Measurements from ENCODE around the gene POR.

The POR gene

DNA sequence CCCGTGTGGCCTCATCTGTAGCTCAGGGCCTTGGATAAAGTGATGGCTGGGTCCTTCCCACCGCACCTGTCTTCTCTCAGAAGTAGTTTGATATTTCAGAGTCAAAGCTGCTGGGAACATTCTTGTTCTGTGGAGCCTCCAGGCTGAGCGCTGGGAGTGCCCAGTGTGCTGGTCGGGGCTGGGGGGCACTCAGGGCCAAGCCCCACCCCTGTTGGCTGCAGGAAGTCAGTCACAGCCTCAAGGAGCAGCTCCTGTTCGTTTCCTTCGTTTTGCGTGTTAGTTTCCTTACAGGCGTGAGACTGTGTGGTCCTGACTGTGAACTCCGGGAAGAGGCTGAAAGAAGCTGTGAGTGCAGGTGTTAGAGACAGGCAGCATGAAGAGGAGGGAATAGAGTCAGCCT, 33.2 kb downstream of the POR start:
- DNase-seq (ENCODE audit: low spot score in 2 of 2) (no peak), ATAC-seq (no peak)
- no peaks in the 10 kb centered on the region for H3K9me3 Mint-ChIP-seq
- no peaks in the 10 kb centered on the region for H3K36me3 Mint-ChIP-seq
- H3K4me1 Mint-ChIP-seq = peaks cover 23% of the 10 kb centered on the region
- no peak overlapping the region for H3K27ac Mint-ChIP-seq
- no peak overlapping the region for H3K4me3 Mint-ChIP-seq

DNA sequence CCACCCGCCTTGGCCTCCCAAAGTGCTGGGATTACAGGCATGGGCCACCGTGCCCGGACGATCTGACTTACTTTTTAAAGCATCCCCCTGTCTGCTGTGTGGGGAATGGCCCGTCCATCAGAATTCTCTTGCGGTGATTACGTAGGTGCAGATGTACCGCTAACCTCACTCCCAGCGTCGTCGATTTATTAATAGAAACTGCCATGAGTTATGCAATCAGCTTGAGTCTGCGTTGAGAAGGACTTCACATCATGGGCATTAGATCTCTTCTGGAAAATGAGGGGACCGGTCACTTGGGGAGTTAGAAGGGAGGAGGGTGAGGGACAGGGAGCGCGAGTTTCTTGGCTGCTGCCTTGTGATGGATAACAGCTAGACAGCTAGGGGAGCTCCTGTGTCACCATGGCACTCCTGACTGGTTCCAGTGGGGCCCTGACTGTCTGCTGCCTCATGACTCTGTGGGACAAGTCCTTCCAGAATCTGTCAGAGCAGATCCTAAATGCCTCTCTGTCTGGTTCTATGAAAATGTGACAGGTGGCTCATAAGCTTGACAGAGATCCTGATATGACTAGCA, 35.2 kb downstream of the POR start:
- Mint-ChIP-seq H3K4me1 (peaks cover 15% of the 10 kb centered on the region), H3K36me3 (peaks cover 2% of the 10 kb centered on the region), H3K27ac (no peak overlapping the region), H3K9me3 (no peaks in the 10 kb centered on the region), H3K4me3 (no peak overlapping the region)
- ATAC-seq (no peak), DNase-seq (ENCODE audit: low spot score in 2 of 2) (no peak)

DNA sequence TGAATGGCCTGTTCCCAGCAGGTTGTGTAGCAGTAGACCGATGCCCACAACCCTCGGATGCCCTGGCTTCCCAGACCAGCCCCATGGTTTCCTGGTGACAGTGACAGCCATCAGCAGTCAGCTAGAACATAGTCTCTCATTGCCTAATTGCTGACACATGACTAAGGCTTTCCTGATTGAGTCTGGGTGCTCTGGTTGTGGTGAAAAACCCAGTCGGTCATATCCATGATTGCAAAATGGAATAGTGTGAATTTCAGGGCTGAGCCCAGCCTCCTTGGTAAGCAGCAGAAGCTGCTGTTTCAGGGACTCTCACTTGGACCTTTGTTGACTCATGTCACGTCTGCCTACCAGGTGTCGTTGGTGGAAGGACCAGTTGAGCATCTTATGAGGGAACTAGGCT, 36.6 kb downstream of the POR start:
- ATAC-seq = no peak

DNA sequence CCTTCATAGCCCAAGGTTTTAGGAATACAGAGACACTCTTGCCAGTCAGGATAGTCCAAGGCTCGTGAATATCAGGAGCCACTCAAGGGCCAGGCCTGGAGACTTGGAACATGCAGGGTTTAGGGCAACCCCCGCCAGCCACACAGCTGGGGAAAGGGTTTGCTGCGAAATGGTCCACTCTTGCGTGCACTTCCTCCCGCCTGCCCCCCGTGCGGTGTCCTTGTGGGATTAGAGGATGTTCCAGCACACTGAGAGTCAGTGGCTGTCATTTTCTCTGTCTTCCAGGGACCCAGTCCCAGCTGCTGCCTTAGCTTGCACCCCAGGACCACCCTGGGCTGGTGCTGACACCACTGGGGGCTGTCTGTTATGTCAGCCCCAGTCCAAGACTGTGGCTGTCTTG, 38.5 kb downstream of the POR start:
- Mint-ChIP-seq H3K36me3 (peaks cover 26% of the 10 kb centered on the region), H3K9me3 (no peaks in the 10 kb centered on the region), H3K4me1 (peaks cover 4% of the 10 kb centered on the region), H3K4me3 (no peak overlapping the region), H3K27ac (no peak overlapping the region)
- DNase-seq (ENCODE audit: low spot score in 2 of 2) = no peak
- no peak for ATAC-seq

More for the DNA sequence above, 36.6 kb downstream of the POR start:
- no peak overlapping the region for H3K4me3 Mint-ChIP-seq
- peaks cover 9% of the 10 kb centered on the region for H3K4me1 Mint-ChIP-seq
- H3K36me3 Mint-ChIP-seq = peaks cover 11% of the 10 kb centered on the region
- H3K9me3 Mint-ChIP-seq = no peaks in the 10 kb centered on the region
- no peak for DNase-seq (ENCODE audit: low spot score in 2 of 2)
- H3K27ac Mint-ChIP-seq = no peak overlapping the region

DNA sequence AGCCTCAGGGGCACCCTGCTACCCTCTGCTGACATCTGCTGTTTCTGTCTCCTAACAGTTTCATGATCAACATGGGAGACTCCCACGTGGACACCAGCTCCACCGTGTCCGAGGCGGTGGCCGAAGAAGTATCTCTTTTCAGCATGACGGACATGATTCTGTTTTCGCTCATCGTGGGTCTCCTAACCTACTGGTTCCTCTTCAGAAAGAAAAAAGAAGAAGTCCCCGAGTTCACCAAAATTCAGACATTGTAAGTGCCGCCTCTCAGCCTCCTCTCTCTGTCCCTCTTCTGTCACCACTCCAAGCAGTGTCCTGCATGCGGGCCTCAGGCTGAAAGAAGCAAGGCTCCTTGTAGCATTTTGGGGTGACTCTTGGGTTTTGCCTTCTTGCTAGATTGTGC, 39.0 kb downstream of the POR start:
- Mint-ChIP-seq H3K36me3 (peaks cover 27% of the 10 kb centered on the region), H3K4me3 (no peak overlapping the region), H3K9me3 (no peaks in the 10 kb centered on the region), H3K27ac (no peak overlapping the region), H3K4me1 (no peaks in the 10 kb centered on the region)
- DNase-seq (ENCODE audit: low spot score in 2 of 2) (no peak), ATAC-seq (no peak)

DNA sequence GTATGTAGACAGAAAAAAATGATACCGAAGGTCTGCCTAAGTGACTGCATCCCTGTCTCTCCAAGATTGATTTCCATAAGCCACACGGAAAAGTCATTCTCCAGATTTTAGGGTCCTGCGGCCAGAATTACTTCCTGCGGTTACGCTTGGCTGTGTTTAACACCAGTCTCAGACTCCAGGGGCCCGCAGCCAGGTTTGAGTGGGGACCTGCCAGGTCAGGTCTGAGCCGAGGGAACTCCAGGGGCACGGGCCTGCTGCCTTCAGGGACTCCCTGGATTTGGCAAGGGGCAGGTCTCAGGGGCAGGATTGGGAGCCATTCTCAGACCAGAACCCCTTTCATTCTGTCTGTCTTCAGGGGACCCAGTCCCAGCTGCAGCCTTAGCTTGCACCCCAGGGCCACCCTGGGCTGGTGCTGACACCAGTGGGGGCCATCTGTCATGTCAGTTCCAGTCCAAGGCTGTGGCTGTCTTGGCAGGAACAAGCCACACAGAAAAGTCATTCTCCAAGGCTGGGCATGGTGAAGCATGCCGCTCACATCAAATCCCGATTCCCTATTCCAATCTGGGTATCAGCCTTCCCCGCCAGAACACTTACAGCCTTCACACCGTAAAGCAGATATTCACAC, 40.5 kb downstream of the POR start:
- no peak overlapping the region for H3K27ac Mint-ChIP-seq
- H3K4me3 Mint-ChIP-seq = no peak overlapping the region
- no peaks in the 10 kb centered on the region for H3K9me3 Mint-ChIP-seq
- ATAC-seq = no peak
- no peaks in the 10 kb centered on the region for H3K4me1 Mint-ChIP-seq
- no peak for DNase-seq (ENCODE audit: low spot score in 2 of 2)
- peaks cover 27% of the 10 kb centered on the region for H3K36me3 Mint-ChIP-seq

DNA sequence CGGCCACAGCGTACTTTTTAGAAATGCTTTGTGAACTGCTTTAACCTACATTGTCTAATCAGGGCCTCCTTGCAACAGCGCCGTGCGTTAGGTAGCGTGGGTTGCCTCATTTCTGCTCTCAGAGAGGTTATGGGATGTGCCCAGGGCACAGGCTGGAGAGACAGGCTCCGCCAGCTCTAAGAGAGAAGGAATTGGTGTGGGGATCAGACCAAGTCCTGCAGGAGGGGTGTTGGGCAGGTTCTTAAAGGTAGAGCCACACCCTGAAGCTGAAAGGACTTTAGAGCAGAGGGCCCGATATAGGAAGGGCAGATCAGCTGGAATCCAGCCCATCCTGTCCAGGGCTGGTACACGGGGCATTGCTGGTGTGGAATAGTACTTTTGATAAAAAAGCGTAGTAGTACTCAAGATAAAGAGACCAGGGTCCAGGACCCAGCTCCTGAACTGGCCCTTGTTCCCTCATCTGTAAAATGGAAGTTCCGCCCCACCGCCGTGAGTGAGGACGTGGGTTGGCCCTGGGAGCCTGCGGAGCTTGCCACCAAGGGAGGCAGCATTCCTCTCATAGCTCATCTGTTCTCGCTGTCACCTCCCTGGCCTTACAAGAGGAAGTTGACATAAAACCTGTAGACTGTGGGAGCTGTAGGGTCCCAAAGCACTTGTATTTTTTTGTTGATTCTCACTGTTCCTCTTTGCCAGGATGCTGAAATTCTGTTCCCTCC, 42.2 kb downstream of the POR start:
- no peak overlapping the region for H3K27ac Mint-ChIP-seq
- no peak for ATAC-seq
- H3K4me3 Mint-ChIP-seq = no peak overlapping the region
- H3K9me3 Mint-ChIP-seq = no peaks in the 10 kb centered on the region
- H3K36me3 Mint-ChIP-seq = peaks cover 35% of the 10 kb centered on the region
- no peaks in the 10 kb centered on the region for H3K4me1 Mint-ChIP-seq
- DNase-seq (ENCODE audit: low spot score in 2 of 2) = no peak

DNA sequence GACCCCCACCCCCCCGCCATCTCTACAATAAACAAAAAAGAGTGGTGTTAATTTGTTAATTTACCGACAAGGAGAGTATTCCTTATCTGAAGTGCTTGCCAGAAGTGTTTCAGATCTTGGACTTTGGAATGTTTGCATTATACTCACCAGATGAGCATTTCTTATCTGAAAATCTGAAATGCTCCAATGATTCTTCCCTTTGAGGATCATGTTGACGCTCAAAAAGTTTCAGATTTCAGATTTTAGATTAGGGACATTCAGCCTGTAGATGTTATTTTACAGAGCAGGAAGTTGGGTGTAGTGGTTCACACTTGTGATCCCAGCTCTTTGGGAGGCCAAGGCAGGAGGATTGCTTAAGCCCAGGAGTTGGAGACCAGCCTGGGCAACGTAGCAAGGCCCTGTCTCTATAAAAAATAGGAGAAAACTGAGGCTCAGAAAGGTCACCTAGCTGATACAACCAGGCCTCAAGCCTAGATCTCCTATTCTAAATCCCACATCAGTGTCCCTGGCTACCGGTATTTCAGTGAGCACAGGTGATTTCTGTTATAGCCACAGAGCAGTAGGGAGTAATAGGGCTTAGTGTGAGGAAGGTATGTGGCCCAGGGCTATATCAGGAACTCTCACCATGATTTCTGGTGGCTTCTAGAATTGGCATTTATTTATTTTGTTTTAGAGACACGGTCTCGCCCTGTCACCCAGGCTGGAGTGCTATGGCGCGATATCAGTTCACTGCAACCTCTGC, 44.0 kb downstream of the POR start:
- no peak overlapping the region for H3K27ac Mint-ChIP-seq
- peaks cover 35% of the 10 kb centered on the region for H3K36me3 Mint-ChIP-seq
- peaks cover 4% of the 10 kb centered on the region for H3K4me1 Mint-ChIP-seq
- H3K4me3 Mint-ChIP-seq = no peak overlapping the region
- ATAC-seq = no peak
- no peaks in the 10 kb centered on the region for H3K9me3 Mint-ChIP-seq
- DNase-seq (ENCODE audit: low spot score in 2 of 2) = no peak

DNA sequence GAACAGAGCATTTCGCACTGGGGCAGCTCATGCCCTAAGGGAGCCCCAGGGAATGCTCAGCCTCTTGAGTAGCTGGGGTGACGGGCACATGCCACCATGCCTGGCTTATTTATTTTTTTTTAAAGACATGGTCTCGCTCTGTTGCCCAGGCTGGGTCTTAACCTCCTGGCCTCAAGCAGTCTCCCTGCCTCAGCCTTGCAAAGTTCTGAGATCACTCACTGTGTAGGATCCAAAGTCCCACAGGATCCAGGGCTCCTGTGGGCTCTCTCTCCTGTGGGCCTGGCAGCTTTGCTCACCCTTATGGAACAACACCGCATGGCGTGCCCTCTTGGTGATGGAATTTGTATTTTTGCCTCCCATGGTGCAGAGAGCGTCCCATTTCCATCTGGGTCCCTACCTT, 45.4 kb downstream of the POR start:
- Mint-ChIP-seq H3K4me1 (peaks cover 4% of the 10 kb centered on the region), H3K9me3 (no peaks in the 10 kb centered on the region), H3K27ac (no peak overlapping the region), H3K36me3 (peaks cover 32% of the 10 kb centered on the region), H3K4me3 (no peak overlapping the region)
- DNase-seq (ENCODE audit: low spot score in 2 of 2) (no peak), ATAC-seq (no peak)

DNA sequence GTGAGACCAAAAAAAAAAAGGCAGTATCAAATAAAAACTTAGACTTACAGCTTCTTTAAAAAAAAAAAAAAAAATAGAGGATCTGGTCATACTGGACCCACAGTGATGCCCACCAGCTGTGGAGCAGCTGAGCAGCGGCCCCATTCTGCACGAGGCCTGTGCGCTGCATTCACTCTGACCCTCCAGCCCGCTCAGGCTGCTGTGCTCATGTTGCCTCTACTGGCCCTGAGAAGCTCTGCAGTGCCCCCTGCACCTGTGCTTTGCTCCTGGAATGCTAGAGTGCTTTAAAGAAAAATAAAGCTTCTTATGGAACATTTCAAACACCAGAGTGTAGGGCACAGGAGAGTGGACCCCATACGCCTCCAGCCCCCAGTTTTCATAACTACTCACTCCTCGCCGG, 46.3 kb downstream of the POR start:
- Mint-ChIP-seq H3K27ac (no peak overlapping the region), H3K4me1 (peaks cover 4% of the 10 kb centered on the region), H3K4me3 (no peak overlapping the region), H3K9me3 (no peaks in the 10 kb centered on the region), H3K36me3 (peaks cover 24% of the 10 kb centered on the region)
- no peak for DNase-seq (ENCODE audit: low spot score in 2 of 2)
- ATAC-seq = no peak

DNA sequence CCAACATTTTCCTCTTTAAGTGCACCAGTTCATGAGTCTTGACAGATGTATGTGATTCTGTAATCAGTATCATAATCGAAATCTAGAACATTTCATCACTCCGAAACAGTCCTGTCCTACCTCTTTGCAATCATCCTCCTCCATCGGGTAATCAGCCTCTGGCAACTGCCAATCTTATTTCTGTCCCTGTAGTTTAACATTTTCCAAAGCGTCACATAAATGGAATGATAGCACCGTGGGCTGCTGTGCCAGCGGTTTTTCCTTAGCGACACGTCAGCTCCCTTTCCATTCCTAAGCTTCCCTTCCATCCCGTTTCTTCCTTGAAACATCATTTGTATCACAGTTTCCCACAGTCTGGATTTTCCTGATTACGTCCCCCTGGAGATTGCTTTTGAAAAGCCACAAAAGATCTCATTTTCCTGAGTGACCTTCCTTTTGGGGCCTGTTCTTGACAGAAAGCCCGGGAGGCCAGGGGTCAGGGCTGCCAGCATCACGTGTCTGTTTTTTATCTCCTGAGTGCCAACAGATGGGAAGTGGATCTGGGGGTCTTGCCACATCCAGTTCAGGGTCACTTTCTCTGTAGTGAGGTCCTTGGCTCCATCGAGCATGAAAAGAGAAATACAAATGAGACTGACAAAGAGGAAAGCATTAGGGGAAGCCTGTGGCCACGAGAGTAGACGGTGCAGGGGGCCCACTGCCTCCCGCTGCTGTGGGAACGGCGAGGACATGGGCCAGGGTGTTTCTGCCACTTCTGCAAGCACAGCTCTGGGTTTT, 47.8 kb downstream of the POR start:
- Mint-ChIP-seq H3K4me1 (peaks cover 4% of the 10 kb centered on the region), H3K9me3 (no peaks in the 10 kb centered on the region), H3K36me3 (peaks cover 15% of the 10 kb centered on the region), H3K4me3 (no peak overlapping the region), H3K27ac (no peak overlapping the region)
- DNase-seq (ENCODE audit: low spot score in 2 of 2) (no peak), ATAC-seq (no peak)

DNA sequence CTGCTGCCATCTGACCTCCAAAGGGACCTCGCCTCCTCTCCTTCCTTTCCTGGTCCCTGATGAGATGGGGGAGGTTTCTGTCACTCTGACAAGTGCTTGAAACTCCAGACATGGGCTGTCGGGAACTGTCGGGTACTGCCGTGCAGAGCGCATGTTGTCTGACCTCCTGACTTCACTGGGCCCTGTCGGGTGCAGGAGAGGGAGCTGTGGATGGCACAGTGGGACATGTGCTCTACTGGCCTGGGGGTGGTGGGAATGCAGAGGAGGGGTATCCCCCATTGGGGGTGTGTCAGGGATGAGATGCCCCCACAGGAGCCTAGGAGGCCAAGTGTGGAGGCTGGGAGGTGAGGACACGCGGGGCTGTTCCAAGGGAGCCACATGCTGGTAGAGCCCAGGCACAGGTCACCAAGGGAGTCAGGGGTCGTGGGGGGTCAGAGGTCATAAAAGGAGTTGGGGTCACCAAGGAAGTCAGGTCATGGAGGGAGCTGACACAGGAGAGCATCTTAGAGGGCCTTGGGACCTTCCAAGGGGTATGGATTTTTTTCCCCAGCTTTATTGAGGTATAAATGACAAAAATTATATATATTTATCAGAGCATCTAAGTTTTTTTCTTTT, 48.5 kb downstream of the POR start:
- H3K27ac Mint-ChIP-seq = no peak overlapping the region
- DNase-seq (ENCODE audit: low spot score in 2 of 2) (no peak), ATAC-seq (no peak)
- no peak overlapping the region for H3K4me3 Mint-ChIP-seq
- no peaks in the 10 kb centered on the region for H3K9me3 Mint-ChIP-seq
- H3K4me1 Mint-ChIP-seq = peaks cover 4% of the 10 kb centered on the region
- H3K36me3 Mint-ChIP-seq = peaks cover 8% of the 10 kb centered on the region

DNA sequence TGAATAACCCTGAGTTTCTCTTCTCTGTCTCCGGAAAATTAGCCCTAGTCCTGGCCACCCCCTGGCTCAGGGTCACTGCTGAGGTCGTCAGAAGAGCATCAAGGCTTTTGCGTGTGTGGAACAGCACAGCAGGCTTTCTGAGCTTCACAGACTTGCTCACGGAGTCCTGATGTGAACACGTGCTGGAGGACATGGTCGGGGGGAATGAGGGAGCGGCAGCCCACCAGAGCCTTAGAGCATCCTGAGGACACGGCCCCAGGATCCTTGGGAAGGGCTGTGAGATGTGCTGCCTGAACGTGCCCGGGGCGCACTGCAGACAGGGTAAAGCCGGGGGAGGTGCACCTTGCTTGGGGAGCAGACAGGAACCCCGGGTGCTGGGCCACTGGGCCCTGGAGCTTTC, 50.7 kb downstream of the POR start:
- Mint-ChIP-seq H3K4me3 (no peak overlapping the region), H3K27ac (no peak overlapping the region), H3K9me3 (no peaks in the 10 kb centered on the region), H3K36me3 (peaks cover 15% of the 10 kb centered on the region), H3K4me1 (peaks cover 10% of the 10 kb centered on the region)
- no peak for DNase-seq (ENCODE audit: low spot score in 2 of 2)
- ATAC-seq = no peak

DNA sequence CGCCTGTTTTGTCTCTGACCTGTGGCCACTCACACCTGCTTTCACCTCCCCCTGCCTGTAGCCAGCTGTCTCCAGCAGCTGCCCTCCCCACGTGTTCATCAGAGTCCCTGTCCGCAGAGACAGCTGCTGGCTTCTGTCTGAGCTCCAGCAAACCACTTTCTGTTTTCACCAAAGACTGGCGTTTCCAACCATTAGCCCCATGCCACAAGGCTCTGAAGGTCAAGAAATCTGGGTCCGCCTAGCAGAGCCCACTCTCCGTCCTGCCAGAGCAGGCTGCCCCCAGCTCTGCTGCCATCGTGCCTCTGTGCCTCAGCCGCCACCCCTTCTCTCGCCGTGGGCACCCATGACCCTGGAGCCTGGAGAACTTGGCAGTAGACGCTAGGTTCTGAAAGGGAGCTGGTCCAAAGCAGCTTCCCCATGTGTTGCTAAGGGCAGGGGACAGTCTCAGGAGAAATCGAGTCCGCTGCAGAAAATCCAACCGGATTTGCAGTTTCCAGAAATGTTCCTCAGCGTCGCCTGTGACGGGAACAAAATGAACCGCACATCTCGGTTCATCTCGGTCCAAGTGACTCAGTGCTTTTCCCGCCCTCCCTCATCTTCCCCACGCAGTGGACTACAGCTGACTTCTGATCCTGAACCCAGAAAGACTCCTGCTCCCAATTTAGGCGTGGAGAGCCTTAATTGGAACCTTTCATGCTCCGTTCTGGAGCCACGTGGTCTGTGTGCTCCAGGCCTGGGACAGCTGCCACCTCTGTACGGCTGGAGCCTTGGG, 51.4 kb downstream of the POR start:
- Mint-ChIP-seq H3K36me3 (peaks cover 12% of the 10 kb centered on the region), H3K9me3 (no peaks in the 10 kb centered on the region), H3K27ac (no peak overlapping the region), H3K4me3 (no peak overlapping the region), H3K4me1 (peaks cover 10% of the 10 kb centered on the region)
- no peak for ATAC-seq
- no peak for DNase-seq (ENCODE audit: low spot score in 2 of 2)

Measured in stimulated activated effector memory CD8-positive, alpha-beta T cell treated with anti-CD3 and anti-CD28 coated beads, Interleukin-12 subunit alpha, Interleukin-12 subunit beta, amount 100 ng/mL, for 72 hours (primary cell).